Measurements from ENCODE around the gene ATG4A. TPM values are rescaled to one million over a fixed set of nuclear protein-coding genes. Genes with fewer than 3 reads are reported as not detected.

Gene ATG4A
- total RNA-seq, 2 experiments from 2014 or later: 2.9 to 4.0 TPM

DNA sequence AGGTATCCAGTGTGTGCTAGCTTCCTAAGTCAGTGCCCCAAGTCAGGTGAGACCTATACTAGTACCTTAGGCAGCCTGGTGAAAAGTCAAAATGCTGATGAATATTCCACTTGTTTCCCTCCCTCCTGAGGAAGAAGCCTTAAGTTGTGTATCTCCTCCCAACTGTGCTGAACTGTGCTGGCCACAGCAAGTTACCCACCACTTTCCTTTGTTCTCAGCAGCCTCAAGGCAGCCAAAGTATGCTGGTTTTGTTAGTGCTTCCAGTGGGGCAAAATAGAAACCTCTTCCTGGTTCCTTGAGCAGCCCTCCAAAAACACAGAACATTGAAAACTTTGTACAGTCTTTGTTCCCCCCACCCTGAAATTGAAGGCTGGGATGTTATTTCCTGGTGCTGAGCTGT, 13.9 kb downstream of the ATG4A start:
- Mint-ChIP-seq H3K27me3 (no peaks in the 10 kb centered on the region), H3K27ac (no peak overlapping the region), H3K36me3 (ENCODE audit: low read depth) (peaks cover 11% of the 10 kb centered on the region), H3K4me1 (ENCODE audit: low read depth) (no peaks in the 10 kb centered on the region), H3K9me3 (no peaks in the 10 kb centered on the region), H3K4me3 (no peak overlapping the region)
- no peaks in the 10 kb centered on the region for H3K27me3 ChIP-seq (ENCODE audit: control insufficient read depth in 1 of 2, insufficient read depth in 2 of 2, low read length in 2 of 2)
- POLR2A ChIA-PET: no interaction called here
- intact Hi-C loops (cut with DNase I, micrococcal nuclease): no loop called here
- H3K27ac ChIP-seq (ENCODE audit: low read depth in 1 of 2, low read length in 2 of 2): no peak overlapping the region
- CTCF ChIA-PET: no interaction called here
- H3K36me3 ChIP-seq (ENCODE audit: insufficient read depth, low read length): peaks cover 3% of the 10 kb centered on the region
- no peak overlapping the region for H3K4me3 ChIP-seq (ENCODE audit: low read length)
- H3K4me1 ChIP-seq (ENCODE audit: insufficient read depth, low read length): no peaks in the 10 kb centered on the region
- ATAC-seq (ENCODE audit: poor library complexity): no peak
- H3K9me3 ChIP-seq (ENCODE audit: control insufficient read depth in 1 of 2, insufficient read depth in 1 of 2, low read length in 2 of 2): no peaks in the 10 kb centered on the region
- DNase-seq: no peak
- TF ChIP-seq, protein P1, sequence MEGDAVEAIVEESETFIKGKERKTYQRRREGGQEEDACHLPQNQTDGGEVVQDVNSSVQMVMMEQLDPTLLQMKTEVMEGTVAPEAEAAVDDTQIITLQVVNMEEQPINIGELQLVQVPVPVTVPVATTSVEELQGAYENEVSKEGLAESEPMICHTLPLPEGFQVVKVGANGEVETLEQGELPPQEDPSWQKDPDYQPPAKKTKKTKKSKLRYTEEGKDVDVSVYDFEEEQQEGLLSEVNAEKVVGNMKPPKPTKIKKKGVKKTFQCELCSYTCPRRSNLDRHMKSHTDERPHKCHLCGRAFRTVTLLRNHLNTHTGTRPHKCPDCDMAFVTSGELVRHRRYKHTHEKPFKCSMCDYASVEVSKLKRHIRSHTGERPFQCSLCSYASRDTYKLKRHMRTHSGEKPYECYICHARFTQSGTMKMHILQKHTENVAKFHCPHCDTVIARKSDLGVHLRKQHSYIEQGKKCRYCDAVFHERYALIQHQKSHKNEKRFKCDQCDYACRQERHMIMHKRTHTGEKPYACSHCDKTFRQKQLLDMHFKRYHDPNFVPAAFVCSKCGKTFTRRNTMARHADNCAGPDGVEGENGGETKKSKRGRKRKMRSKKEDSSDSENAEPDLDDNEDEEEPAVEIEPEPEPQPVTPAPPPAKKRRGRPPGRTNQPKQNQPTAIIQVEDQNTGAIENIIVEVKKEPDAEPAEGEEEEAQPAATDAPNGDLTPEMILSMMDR (IDR thresholded peaks at IDR 0.05): no peak

GRCh38 chrX:108114541-108114940, 23.0 kb downstream of the ATG4A start:
- no peaks in the 10 kb centered on the region for H3K9me3 ChIP-seq (ENCODE audit: control insufficient read depth in 1 of 2, insufficient read depth in 1 of 2, low read length in 2 of 2)
- intact Hi-C loops (cut with DNase I, micrococcal nuclease): no loop called here
- TF ChIP-seq, protein P1 (IDR thresholded peaks at IDR 0.05): no peak
- Mint-ChIP-seq H3K27me3 (no peaks in the 10 kb centered on the region), H3K4me3 (no peak overlapping the region), H3K4me1 (ENCODE audit: low read depth) (no peaks in the 10 kb centered on the region), H3K27ac (no peak overlapping the region), H3K9me3 (no peaks in the 10 kb centered on the region), H3K36me3 (ENCODE audit: low read depth) (no peaks in the 10 kb centered on the region)
- no peak overlapping the region for H3K4me3 ChIP-seq (ENCODE audit: low read length)
- no peaks in the 10 kb centered on the region for H3K27me3 ChIP-seq (ENCODE audit: control insufficient read depth in 1 of 2, insufficient read depth in 2 of 2, low read length in 2 of 2)
- ChIA-PET CTCF (no interaction called here), POLR2A (no interaction called here)
- no peaks in the 10 kb centered on the region for H3K36me3 ChIP-seq (ENCODE audit: insufficient read depth, low read length)
- no peak for DNase-seq
- no peak overlapping the region for H3K27ac ChIP-seq (ENCODE audit: low read depth in 1 of 2, low read length in 2 of 2)
- no peak for ATAC-seq (ENCODE audit: poor library complexity)
- H3K4me1 ChIP-seq (ENCODE audit: insufficient read depth, low read length): no peaks in the 10 kb centered on the region

DNA sequence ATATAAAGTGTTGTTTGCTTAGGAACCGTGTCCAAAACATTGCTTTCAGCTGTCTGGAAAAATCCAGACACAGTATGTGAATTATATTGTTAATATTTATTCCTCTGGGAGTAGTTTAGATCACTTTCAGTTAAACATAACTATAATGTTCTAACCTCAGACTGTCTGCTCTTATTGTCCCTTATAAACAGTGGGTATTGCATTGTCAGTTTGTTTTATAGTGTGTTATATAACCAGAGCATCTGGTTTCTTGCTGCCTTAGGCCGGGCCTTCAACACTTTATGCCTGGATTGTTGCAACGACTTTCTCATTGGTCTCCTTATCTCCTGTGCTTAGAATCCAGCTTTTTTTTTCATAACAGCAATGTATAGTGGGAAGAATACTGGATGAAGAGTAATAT, 26.4 kb downstream of the ATG4A start:
- Mint-ChIP-seq H3K4me3 (no peak overlapping the region), H3K36me3 (ENCODE audit: low read depth) (no peaks in the 10 kb centered on the region), H3K27ac (no peak overlapping the region), H3K9me3 (no peaks in the 10 kb centered on the region), H3K27me3 (no peaks in the 10 kb centered on the region), H3K4me1 (ENCODE audit: low read depth) (no peaks in the 10 kb centered on the region)
- intact Hi-C loops (cut with DNase I, micrococcal nuclease): no loop called here
- no peak overlapping the region for H3K27ac ChIP-seq (ENCODE audit: low read depth in 1 of 2, low read length in 2 of 2)
- DNase-seq (no peak), ATAC-seq (ENCODE audit: poor library complexity) (no peak)
- POLR2A ChIA-PET: no interaction called here
- no peak overlapping the region for H3K4me3 ChIP-seq (ENCODE audit: low read length)
- no peaks in the 10 kb centered on the region for H3K36me3 ChIP-seq (ENCODE audit: insufficient read depth, low read length)
- TF ChIP-seq, protein P1 (IDR thresholded peaks at IDR 0.05): no peak
- CTCF ChIA-PET: no interaction called here
- no peaks in the 10 kb centered on the region for H3K4me1 ChIP-seq (ENCODE audit: insufficient read depth, low read length)
- no peaks in the 10 kb centered on the region for H3K9me3 ChIP-seq (ENCODE audit: control insufficient read depth in 1 of 2, insufficient read depth in 1 of 2, low read length in 2 of 2)
- no peaks in the 10 kb centered on the region for H3K27me3 ChIP-seq (ENCODE audit: control insufficient read depth in 1 of 2, insufficient read depth in 2 of 2, low read length in 2 of 2)

Data from CD4-positive, alpha-beta T cell (primary cell).